OCI-LY7 (cell line): ENCODE data around the gene GPRIN2. TPM values are rescaled to one million over a fixed set of nuclear protein-coding genes. Genes with fewer than 3 reads are reported as not detected.

ENCODE experiments used
- BruUV-seq: library from RNA; stranded (reverse); fragments of 400-500 nt; replicated peaks from 2 replicates; lab custom pipeline; 2021; lab: Mats Ljungman, UMichigan
- CTCF ChIA-PET: fragments of 300-600 bp; sonication (Branson Sonifier 250); formaldehyde crosslinking; loops from one replicate; lab custom pipeline; 2022; ENCODE audit warnings: antibody characterized with exemption; ENCODE audit not compliant: unreplicated experiment; lab: Charles Lee
- POLR2A ChIA-PET: fragments of 300-600 bp; sonication (Branson Sonifier 250); formaldehyde crosslinking; loops from one replicate; lab custom pipeline; 2022; ENCODE audit warnings: antibody characterized with exemption; lab: Charles Lee
- DNase-seq: peaks from one replicate; pipeline ENCODE4 v3.0.0-alpha.2; 2015; ENCODE audit warnings: low spot score
- H2AFZ ChIP-seq: fragments of 200-600 bp; sonication (generic), shearing (Covaris generic); 2 replicates; pipeline ENCODE4 v1.6.1; 2014; ENCODE audit warnings: mild to moderate bottlenecking, antibody characterized with exemption, low read length, moderate library complexity
- H3K27ac ChIP-seq: fragments of 200-600 bp; sonication (generic); 2 replicates; pipeline ENCODE4 v1.5.1; 2014; ENCODE audit warnings: mixed run types, low read depth, mild to moderate bottlenecking, moderate library complexity, low read length, inconsistent platforms; ENCODE audit not compliant: poor library complexity, severe bottlenecking
- H3K36me3 ChIP-seq: fragments of 200-600 bp; sonication (generic); 2 replicates; pipeline ENCODE4 v1.6.1; 2014; ENCODE audit warnings: mild to moderate bottlenecking, antibody characterized with exemption, low read length, moderate library complexity, mixed read lengths; ENCODE audit not compliant: insufficient read depth
- H3K4me1 ChIP-seq: fragments of 200-600 bp; sonication (generic); 2 replicates; pipeline ENCODE4 v1.5.1; 2014; ENCODE audit warnings: mild to moderate bottlenecking, low read length; ENCODE audit not compliant: insufficient read depth, poor library complexity, severe bottlenecking
- H3K4me2 ChIP-seq: fragments of 200-600 bp; sonication (generic); 2 replicates; pipeline ENCODE4 v1.6.1; 2014; ENCODE audit warnings: mild to moderate bottlenecking, low read length
- H3K4me3 ChIP-seq: fragments of 200-600 bp; sonication (generic); 2 replicates; pipeline ENCODE4 v1.5.1; 2014; ENCODE audit warnings: mild to moderate bottlenecking, low read depth, low read length; ENCODE audit not compliant: poor library complexity, severe bottlenecking
- H3K79me2 ChIP-seq: fragments of 200-600 bp; sonication (generic); 2 replicates; pipeline ENCODE4 v1.6.1; 2016; ENCODE audit warnings: low read depth, mild to moderate bottlenecking, low read length, moderate library complexity, mixed read lengths; ENCODE audit not compliant: insufficient read depth
- H3K9me2 ChIP-seq: fragments of 200-600 bp; sonication (generic); 2 replicates; pipeline ENCODE4 v1.6.1; 2016; ENCODE audit warnings: mild to moderate bottlenecking, low read length, mixed read lengths; ENCODE audit not compliant: insufficient read depth
- H3K9me3 ChIP-seq: fragments of 200-600 bp; sonication (generic); 2 replicates; pipeline ENCODE4 v1.6.1; 2014; ENCODE audit warnings: mild to moderate bottlenecking, mixed run types, low read length, mixed read lengths
- H4K20me1 ChIP-seq: fragments of 200-600 bp; sonication (generic); 2 replicates; pipeline ENCODE4 v1.6.1; 2014; ENCODE audit warnings: mild to moderate bottlenecking, antibody characterized with exemption, low read length, moderate library complexity, mixed read lengths; ENCODE audit not compliant: insufficient read depth
- CTCF ChIP-seq: fragments of 200-600 bp; sonication (generic); conservative IDR thresholded peaks from 2 replicates; pipeline ENCODE4 v1.5.1; 2014; ENCODE audit warnings: mild to moderate bottlenecking, antibody characterized with exemption, low read length, moderate library complexity, mixed read lengths
- EZH2phosphoT487 ChIP-seq: fragments of 200-600 bp; sonication (generic); IDR thresholded peaks from 2 replicates; pipeline ENCODE4 v1.6.1; 2018; ENCODE audit warnings: low read depth, borderline replicate concordance, mild to moderate bottlenecking, mixed run types, antibody characterized with exemption, low read length, moderate library complexity, mixed read lengths
- intact Hi-C: fragments of 100-400 bp; cut with micrococcal nuclease; formaldehyde crosslinking; loops from one replicate; pipeline ENCODE4 v1.10.0; 2022; ENCODE audit not compliant: unreplicated experiment
- total RNA-seq, 2 experiments: library from RNA; depleted of rRNA in 1 of 2; stranded (reverse); fragments of >200 nt in 1 of 2; shearing (Covaris generic) in 1 of 2; gene quantifications; 2 replicates each; pipeline ENCODE4 v1.2.3, GENCODE V29; 2014 to 2022

The GPRIN2 gene
- total RNA-seq, 2 experiments from 2014 or later: not detected

DNA sequence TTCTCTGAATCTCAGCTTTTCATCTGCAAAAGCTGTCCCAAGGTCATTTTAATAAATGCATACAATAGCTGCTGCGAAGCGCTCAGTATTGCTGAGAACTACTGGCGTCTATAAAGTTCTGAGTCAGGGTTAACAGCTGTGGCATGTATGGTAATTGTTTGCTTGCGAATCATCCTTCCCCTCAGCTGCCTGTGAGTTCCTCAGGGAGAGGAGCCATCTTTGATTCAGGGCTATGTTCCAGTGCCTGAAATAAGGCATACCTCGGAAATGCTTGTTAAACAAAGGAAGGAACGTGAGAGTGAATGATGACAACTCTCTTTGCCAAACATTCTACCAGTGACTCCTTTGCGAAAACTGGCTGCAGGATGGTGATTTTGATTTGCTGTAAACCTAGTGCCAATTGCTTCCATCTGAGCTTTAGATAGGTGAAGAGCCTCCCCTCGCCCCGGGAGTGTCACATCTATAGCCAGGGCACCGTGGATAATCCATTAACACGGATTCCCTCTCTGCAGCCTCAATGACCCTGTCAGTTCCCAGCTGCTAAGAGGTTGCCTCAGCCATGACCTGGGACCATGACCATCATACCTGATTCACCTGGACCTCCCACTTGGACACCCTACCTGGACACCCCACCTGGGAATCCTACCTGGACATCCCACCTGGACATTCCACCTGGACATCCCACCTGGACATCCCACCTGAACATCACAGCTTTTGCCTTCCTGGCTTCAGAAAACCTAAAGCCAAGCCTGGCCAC lies 39.6 kb downstream of the GPRIN2 start:
- intact Hi-C loops: no loop called here
- Histone ChIP-seq H3K4me2 (no peak overlapping the region), H3K9me3 (no peaks in the 10 kb centered on the region), H4K20me1 (no peaks in the 10 kb centered on the region), H3K36me3 (no peaks in the 10 kb centered on the region), H3K4me1 (no peaks in the 10 kb centered on the region), H3K79me2 (no peaks in the 10 kb centered on the region), H3K9me2 (no peaks in the 10 kb centered on the region), H3K27ac (no peak overlapping the region), H3K4me3 (no peak overlapping the region), H2AFZ (no peak overlapping the region)
- TF ChIP-seq CTCF (no peak), EZH2phosphoT487 (no peak)
- POLR2A ChIA-PET: interaction anchor here (1.5 kb wide), 1 partner anchor 13 kb away, joined by 6 read pairs; no protein-coding TSS in a partner anchor
- CTCF ChIA-PET: no interaction called here
- no TSS peak for BruUV-seq
- no peak for DNase-seq

DNA sequence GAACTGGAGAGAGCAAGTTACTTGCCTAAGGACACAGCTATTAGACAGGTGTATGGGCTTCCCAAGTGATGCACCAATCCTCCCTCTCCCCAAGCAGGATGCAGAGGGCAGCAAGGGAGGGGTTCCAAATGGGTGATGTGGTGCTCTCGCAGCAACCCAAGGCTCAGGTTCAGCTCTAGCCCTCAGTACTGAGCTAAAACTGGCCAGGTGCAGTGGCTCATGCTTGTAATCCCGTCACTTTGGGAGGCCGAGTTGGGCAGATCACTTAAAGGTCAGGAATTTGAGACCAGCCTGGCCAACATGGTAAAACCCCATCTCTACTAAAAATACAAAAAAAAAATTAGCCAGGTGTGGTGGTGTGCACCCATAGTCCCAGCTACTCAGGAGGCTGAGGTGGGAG lies 40.7 kb downstream of the GPRIN2 start:
- no peaks in the 10 kb centered on the region for H3K4me1 ChIP-seq
- ChIA-PET POLR2A (no interaction called here), CTCF (no interaction called here)
- BruUV-seq: no TSS peak
- DNase-seq: no peak
- H3K9me2 ChIP-seq: no peaks in the 10 kb centered on the region
- H3K4me2 ChIP-seq: no peak overlapping the region
- no peak overlapping the region for H3K4me3 ChIP-seq
- no peak for TF ChIP-seq CTCF
- no peak for TF ChIP-seq EZH2phosphoT487
- H3K27ac ChIP-seq: no peak overlapping the region
- H4K20me1 ChIP-seq: no peaks in the 10 kb centered on the region
- H3K79me2 ChIP-seq: no peaks in the 10 kb centered on the region
- H3K36me3 ChIP-seq: no peaks in the 10 kb centered on the region
- no peaks in the 10 kb centered on the region for H3K9me3 ChIP-seq
- H2AFZ ChIP-seq: no peak overlapping the region
- intact Hi-C loops: no loop called here

- intact Hi-C loops: no loop called here
- no peaks in the 10 kb centered on the region for H3K9me2 ChIP-seq
- BruUV-seq: no TSS peak
Measured at GRCh38 chr10:46515366-46515765, 41.1 kb downstream of the GPRIN2 start.

More at GRCh38 chr10:46515366-46515765, 41.1 kb downstream of the GPRIN2 start:
- TF ChIP-seq EZH2phosphoT487: no peak
- TF ChIP-seq CTCF: no peak
- Histone ChIP-seq H3K27ac (no peak overlapping the region), H3K4me1 (no peaks in the 10 kb centered on the region), H3K9me3 (no peaks in the 10 kb centered on the region), H2AFZ (no peak overlapping the region), H3K79me2 (no peaks in the 10 kb centered on the region), H3K4me3 (no peak overlapping the region), H4K20me1 (no peaks in the 10 kb centered on the region), H3K36me3 (no peaks in the 10 kb centered on the region), H3K4me2 (no peak overlapping the region)
- ChIA-PET CTCF (no interaction called here), POLR2A (no interaction called here)
- no peak for DNase-seq
